Left lung (tissue), 10 donors: ENCODE measurements around the gene RAPGEF5. TPM values are rescaled to one million over a fixed set of nuclear protein-coding genes. Genes with fewer than 3 reads are reported as not detected.
A peak's percentile ranks its signal among the peaks of the same experiment; 100 is the strongest.

Experiments used
- ATAC-seq: fragments of 200-7000 bp; cut with Tn5 transposase; one replicate; pipeline ENCODE4 v1.9.1; 2020; ENCODE audit warnings: moderate library complexity
- DNase-seq, 4 donors: peaks; one replicate each; pipeline ENCODE4 v3.0.0-alpha.2; 2013 to 2020
- H3K27ac ChIP-seq, 2 donors: fragments of 200-600 bp; sonication (generic) in 1 of 2; one replicate each; pipeline versions ENCODE4 v1.5.0 to v1.8.0; 2020 to 2021
- H3K27me3 ChIP-seq, 2 donors: fragments of 200-600 bp; sonication (generic) in 1 of 2; one replicate each; pipeline versions ENCODE4 v1.5.0 to v1.8.0; 2020 to 2021
- H3K36me3 ChIP-seq, 2 donors: fragments of 200-600 bp; sonication (generic) in 1 of 2; one replicate each; pipeline versions ENCODE4 v1.5.0 to v1.8.0; 2020 to 2021
- H3K4me1 ChIP-seq, 2 donors: fragments of 200-600 bp; one replicate each; pipeline ENCODE4 v1.8.0; 2021
- H3K4me3 ChIP-seq, 2 donors: fragments of 200-600 bp; sonication (generic) in 1 of 2; one replicate each; pipeline versions ENCODE4 v1.5.0 to v1.8.0; 2020 to 2021; ENCODE audit warnings: mild to moderate bottlenecking in 1 of 2
- H3K9me3 ChIP-seq, 2 donors: fragments of 200-600 bp; sonication (generic) in 1 of 2; one replicate each; pipeline versions ENCODE4 v1.5.0 to v1.8.0; 2020 to 2021
- CTCF ChIP-seq, 2 donors: fragments of 200-600 bp; sonication (generic) in 1 of 2; IDR thresholded peaks; one replicate each; pipeline versions ENCODE4 v1.5.0 to v1.8.0; 2021; ENCODE audit warnings: antibody characterized with exemption in 2 of 2
- intact Hi-C, 2 donors: fragments of 100-400 bp; cut with DNase I; formaldehyde crosslinking; loops; one replicate each; pipeline versions ENCODE4 v1.11.2 to v1.14.2; 2022
- polyA plus RNA-seq, 6 donors: library from polyadenylated mRNA; unstranded; fragments of 120-200 nt; gene quantifications; one replicate each; pipeline ENCODE4 v1.2.1, GENCODE V29; 2013; ENCODE audit not compliant: insufficient read length in 6 of 6
- total RNA-seq, 2 donors: library from RNA; stranded (reverse); fragmentation: NEBNext Ultra II Directional; extraction: Animal tissue kit (Norgen Biotek cat#: 25700); gene quantifications; one replicate each; pipeline ENCODE4 v1.2.1, GENCODE V29; 2021
- donor health status: DM: no; HTN: yes; CAD: no.
- donor health status: DM: no; HTN: no; CAD: no.

RAPGEF5 gene
- total and polyA plus RNA-seq, 8 donors, result 44.2 to 98.7 (median 81.7) TPM

DNA sequence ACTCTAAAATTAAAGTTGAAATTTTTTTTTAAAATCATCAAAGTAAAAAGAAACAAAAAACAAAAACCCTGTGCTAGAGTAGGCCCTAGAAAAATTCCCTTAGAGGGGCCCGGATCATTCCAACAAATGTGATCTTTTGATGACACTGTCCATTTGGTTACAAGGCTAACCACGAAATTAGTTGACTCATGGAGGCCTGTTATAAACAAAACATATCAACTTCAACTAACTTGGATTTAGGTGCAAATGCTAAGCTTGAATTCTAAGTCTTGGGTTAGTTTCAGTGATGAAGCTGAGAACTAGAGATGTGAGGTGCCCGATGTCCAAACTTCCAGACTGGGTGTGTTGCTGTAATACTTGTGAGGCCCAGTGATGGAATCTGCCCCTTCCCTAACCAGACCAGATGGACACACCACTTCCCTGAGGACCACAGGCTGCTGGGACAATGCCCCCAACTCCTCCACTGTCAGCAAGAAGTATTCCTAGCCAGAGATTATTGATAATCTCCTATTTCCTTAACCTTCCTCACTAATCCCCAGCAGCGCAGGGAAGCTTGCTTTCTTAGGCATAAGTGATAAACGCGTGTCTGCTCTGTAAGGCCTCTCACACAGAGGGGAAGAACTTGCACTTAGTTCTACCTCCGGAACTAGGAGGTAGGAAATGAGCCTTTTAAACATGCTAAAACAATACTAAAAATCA lies 108.7 kb downstream of the RAPGEF5 start:
- Histone ChIP-seq H3K4me3 (no peak overlapping the region), H3K27ac (no peak overlapping the region), H3K27me3 (no peaks in the 10 kb centered on the region)

GRCh38 chr7:22241805-22242390 lies 115.1 kb downstream of the RAPGEF5 start:
- H3K4me1 ChIP-seq, result peaks cover 0 to under 1% of the 10 kb centered on the region in 2 donors
- H3K9me3 ChIP-seq, result peaks cover 0 to 6% of the 10 kb centered on the region in 2 donors
- no peak overlapping the region for H3K27ac ChIP-seq
- ATAC-seq, result no peak
- no peak for DNase-seq
- H3K4me3 ChIP-seq, result no peak overlapping the region
- TF ChIP-seq CTCF (IDR thresholded peaks at IDR 0.05), result no peak
- no peaks in the 10 kb centered on the region for H3K36me3 ChIP-seq
- no peaks in the 10 kb centered on the region for H3K27me3 ChIP-seq
- intact Hi-C loops, result no loop called here

More for the DNA sequence above, 108.7 kb downstream of the RAPGEF5 start:
- intact Hi-C loops, result no loop called here
- H3K36me3 ChIP-seq, result no peaks in the 10 kb centered on the region
- H3K4me1 ChIP-seq, result peaks cover 0 to 2% of the 10 kb centered on the region in 2 donors
- H3K9me3 ChIP-seq, result peaks cover 0 to 6% of the 10 kb centered on the region in 2 donors
- ATAC-seq (no peak), DNase-seq (no peak)
- no peak for TF ChIP-seq CTCF (IDR thresholded peaks at IDR 0.05)

- DNase-seq, result no peak
- intact Hi-C loops, result no loop called here
- no peak for ATAC-seq
These were observed 115.9 kb downstream of the RAPGEF5 start for GRCh38 chr7:22240904-22241571.

DNA sequence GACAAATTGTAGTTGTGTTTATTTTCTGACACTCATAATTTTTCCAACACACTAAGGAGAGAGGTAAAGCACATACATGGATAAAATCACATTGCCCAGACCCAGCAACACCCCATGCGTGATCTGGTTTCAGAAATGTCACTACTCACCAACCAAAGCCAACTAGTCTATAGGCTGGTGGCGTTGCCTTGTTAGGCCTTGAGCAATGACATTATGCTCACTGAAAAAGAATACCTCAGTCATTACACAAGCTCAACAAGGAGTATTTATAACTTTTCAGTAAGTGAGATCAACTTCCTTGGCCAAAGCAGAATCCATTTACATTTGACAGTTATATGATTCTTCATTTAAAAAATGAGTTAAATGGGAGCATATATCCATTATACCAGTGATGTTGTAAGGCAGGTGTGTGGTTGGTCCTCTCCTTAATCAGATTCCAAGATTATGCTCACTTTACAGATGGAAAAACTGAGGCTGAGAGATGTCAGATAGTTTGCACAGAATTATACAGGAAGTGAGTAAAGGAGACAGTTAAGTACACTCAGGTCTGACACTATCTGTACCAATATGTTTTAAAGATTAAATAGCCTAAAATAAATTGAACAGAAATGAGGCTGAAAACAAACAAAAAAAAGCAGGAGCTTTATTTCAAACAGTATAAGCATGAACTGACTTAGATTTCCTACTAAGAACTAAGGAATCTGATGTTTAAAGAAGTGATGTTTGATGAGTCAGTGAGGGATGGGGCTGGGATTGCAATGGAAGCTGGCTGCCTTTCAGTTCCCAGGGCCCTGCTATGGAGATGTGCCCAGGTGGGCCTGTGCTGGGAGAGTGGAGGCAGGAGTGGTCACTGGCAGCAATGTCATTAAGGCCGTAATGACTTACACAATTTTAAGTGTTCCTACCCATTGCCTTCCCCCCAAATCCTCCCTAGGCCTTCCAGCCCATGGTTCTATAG lies 118.3 kb downstream of the RAPGEF5 start:
- Histone ChIP-seq H3K9me3 (no peaks in the 10 kb centered on the region), H3K27me3 (no peaks in the 10 kb centered on the region), H3K36me3 (no peaks in the 10 kb centered on the region), H3K4me3 (no peak overlapping the region), H3K4me1 (no peaks in the 10 kb centered on the region), H3K27ac (no peak overlapping the region)
- no peak for DNase-seq
- TF ChIP-seq CTCF (IDR thresholded peaks at IDR 0.05), result no peak
- intact Hi-C loops, result no loop called here
- ATAC-seq, result peak; percentile 12

More at GRCh38 chr7:22240904-22241571, 115.9 kb downstream of the RAPGEF5 start:
- H3K9me3 ChIP-seq, result peaks cover 0 to 1% of the 10 kb centered on the region in 2 donors
- H3K27me3 ChIP-seq, result no peaks in the 10 kb centered on the region
- H3K4me3 ChIP-seq, result no peak overlapping the region
- no peak overlapping the region for H3K27ac ChIP-seq
- H3K4me1 ChIP-seq, result no peaks in the 10 kb centered on the region
- TF ChIP-seq CTCF (IDR thresholded peaks at IDR 0.05), result no peak
- H3K36me3 ChIP-seq, result no peaks in the 10 kb centered on the region
